HepG2 (cell line): Measurements from ENCODE around the gene FBXW10. TPM values are rescaled to one million over a fixed set of nuclear protein-coding genes. Genes with fewer than 3 reads are reported as not detected.
"Not testable (repeated sequence)": the region's sequence is repeated elsewhere in the genome, so short reads cannot be mapped to it uniquely, and the experiment has no call there.

Source experiments
- ATAC-seq: fragments of 200-7000 bp; cut with Tn5 transposase; 3 replicates; pipeline ENCODE4 v1.9.1; 2020; ENCODE audit warnings: mild to moderate bottlenecking, moderate library complexity
- BruUV-seq: library from RNA; stranded (reverse); fragments of 400-500 nt; replicated peaks from 2 replicates; lab custom pipeline; 2021; lab: Mats Ljungman, UMichigan
- CTCF ChIA-PET: fragments of 300-600 bp; formaldehyde crosslinking; extraction: SDS; loops from one replicate; lab custom pipeline; 2021; ENCODE audit warnings: low total read pairs, inconsistent platforms, low intra/inter-chr PET ratio; lab: Yijun Ruan, JAX
- POLR2A ChIA-PET: fragments of 350-600 bp; sonication (Branson Sonifier 250); formaldehyde crosslinking; loops from one replicate; lab custom pipeline; 2020; ENCODE audit warnings: antibody characterized with exemption, inconsistent platforms; lab: Yijun Ruan, JAX
- DNase-seq: peaks from one replicate; pipeline ENCODE4 v3.0.0-alpha.2; 2015; ENCODE audit warnings: low spot score
- FAIRE-seq: peaks from 3 replicates; lab custom pipeline; 2011; peaks lifted over from hg19 to GRCh38; lab: Jason Lieb, UNC
- H2AFZ ChIP-seq: one replicate; pipeline ENCODE4 v1.6.1; 2011; ENCODE audit warnings: low read length, inconsistent platforms
- H3K27ac ChIP-seq: fragments of 300-600 bp; 3 replicates; pipeline ENCODE4 v1.8.0; 2011; ENCODE audit warnings: mixed run types, mild to moderate bottlenecking, mixed read lengths, low read length, inconsistent platforms; ENCODE audit not compliant: insufficient read depth; ENCODE audit errors: extremely low read length
- H3K27me3 ChIP-seq, 2 experiments: fragments of 200-600 bp in 1 of 2; 2 replicates in 1 of 2; 3 replicates in 1 of 2; pipeline versions ENCODE4 v1.6.0 to v1.8.0; 2011; ENCODE audit warnings: low read length in 2 of 2, mild to moderate bottlenecking in 2 of 2, moderate library complexity in 2 of 2, inconsistent platforms in 1 of 2; ENCODE audit not compliant: insufficient read depth in 2 of 2, control insufficient read depth in 1 of 2
- H3K36me3 ChIP-seq, 2 experiments: fragments of 200-600 bp in 1 of 2; replicated peaks in 1 of 2; 2 replicates in 1 of 2; 3 replicates in 1 of 2; pipeline versions ENCODE4 v1.5.1 to v1.8.0; 2011; ENCODE audit warnings: low read length in 2 of 2, inconsistent platforms in 1 of 2; ENCODE audit not compliant: insufficient read depth in 2 of 2, control insufficient read depth in 1 of 2
- H3K4me1 ChIP-seq: 2 replicates; pipeline ENCODE4 v1.5.1; 2012; ENCODE audit warnings: low read length, inconsistent platforms; ENCODE audit not compliant: insufficient read depth
- H3K4me2 ChIP-seq: 2 replicates; pipeline ENCODE4 v1.6.0; 2011; ENCODE audit warnings: low read depth, low read length, inconsistent platforms
- H3K4me3 ChIP-seq, 3 experiments: fragments of 200-600 bp in 1 of 3; sonication (generic), shearing (Covaris generic) in 1 of 3; replicated peaks in 1 of 3; 2 replicates each; pipeline ENCODE4 v1.5.1; 2011 to 2016; ENCODE audit warnings: low read length in 3 of 3, inconsistent platforms in 2 of 3, low read depth in 2 of 3, mild to moderate bottlenecking in 2 of 3, control low read depth in 1 of 3, mixed read lengths in 1 of 3; ENCODE audit not compliant: insufficient read depth in 1 of 3
- H3K79me2 ChIP-seq: one replicate; pipeline ENCODE4 v1.6.1; 2011; ENCODE audit warnings: low read length, inconsistent platforms; ENCODE audit not compliant: insufficient read depth
- H3K9ac ChIP-seq: 2 replicates; pipeline ENCODE4 v1.6.0; 2011; ENCODE audit warnings: mild to moderate bottlenecking, low read depth, low read length, inconsistent platforms; ENCODE audit not compliant: insufficient read depth
- H3K9me3 ChIP-seq: 2 replicates; pipeline ENCODE4 v1.5.1; 2012; ENCODE audit warnings: mild to moderate bottlenecking, low read length
- H4K20me1 ChIP-seq: 2 replicates; pipeline ENCODE4 v1.6.0; 2011; ENCODE audit warnings: inconsistent platforms, mild to moderate bottlenecking, low read length, moderate library complexity; ENCODE audit not compliant: insufficient read depth
- CEBPB ChIP-seq: IDR thresholded peaks from 2 replicates; pipeline ENCODE4 v1.6.1; 2011; ENCODE audit warnings: low read depth, low read length, improper control_type of control experiment, borderline replicate concordance
- SMC3 ChIP-seq: IDR thresholded peaks from 2 replicates; pipeline ENCODE4 v1.6.1; 2011; ENCODE audit warnings: low read length, improper control_type of control experiment
- STAG1 ChIP-seq: sonication (generic); formaldehyde crosslinking; IDR thresholded peaks from 2 replicates; pipeline ENCODE4 v1.4.0; 2020; ENCODE audit warnings: missing genetic modification reagents
- WGBS: methylation state at CpG from one replicate; pipeline ENCODE4 v1.1.6; 2017; ENCODE audit warnings: low lambda C conversion rate; 5-methylcytosine and 5-hydroxymethylcytosine counted together
- in situ Hi-C: cut with HindIII; loops from 2 replicates; pipeline ENCODE4 v1.10.0; 2017; ENCODE audit warnings: low pct_unique_long_range_greater_than_20kb; ENCODE audit not compliant: extremely low pct_ligation_motif_present
- intact Hi-C: fragments of 100-400 bp; cut with micrococcal nuclease; formaldehyde crosslinking; loops from one replicate; pipeline ENCODE4 v1.10.0; 2022; ENCODE audit not compliant: unreplicated experiment
- polyA plus RNA-seq, 8 experiments: library from polyadenylated mRNA; depleted of rRNA in 3 of 8; stranded (reverse) in 7 of 8; unstranded in 1 of 8; fragments of >200 nt; fragmentation: Illumina TruSeq in 4 of 8; extraction: Trizol in 4 of 8; gene quantifications; 2 replicates each; pipeline versions ENCODE4 v1.2.1 to v1.2.3, GENCODE V29; 2011 to 2016; ENCODE audit warnings: low read depth in 4 of 8, missing spikeins in 1 of 8, mixed read lengths in 1 of 8; ENCODE audit not compliant: insufficient read depth in 1 of 8
- total RNA-seq, 5 experiments: library from RNA; depleted of rRNA; stranded (reverse); fragments of >200 nt; fragmentation: Illumina TruSeq; extraction: Trizol; gene quantifications; 2 replicates each; pipeline ENCODE4 v1.2.3, GENCODE V29; 2016; ENCODE audit warnings: low read depth in 1 of 5
- TF ChIP-seq, protein P1 (sequence below): sonication (generic); formaldehyde crosslinking; IDR thresholded peaks from 2 replicates; pipeline ENCODE4 v1.5.0; 2020; ENCODE audit warnings: mild to moderate bottlenecking, missing genetic modification reagents, moderate library complexity

Gene FBXW10
- total and polyA plus RNA-seq, 2 of the 13 experiments (the other 11 are each of a cell fraction or from before 2014, with no cell fraction given): 0.04 to 0.17 TPM

DNA sequence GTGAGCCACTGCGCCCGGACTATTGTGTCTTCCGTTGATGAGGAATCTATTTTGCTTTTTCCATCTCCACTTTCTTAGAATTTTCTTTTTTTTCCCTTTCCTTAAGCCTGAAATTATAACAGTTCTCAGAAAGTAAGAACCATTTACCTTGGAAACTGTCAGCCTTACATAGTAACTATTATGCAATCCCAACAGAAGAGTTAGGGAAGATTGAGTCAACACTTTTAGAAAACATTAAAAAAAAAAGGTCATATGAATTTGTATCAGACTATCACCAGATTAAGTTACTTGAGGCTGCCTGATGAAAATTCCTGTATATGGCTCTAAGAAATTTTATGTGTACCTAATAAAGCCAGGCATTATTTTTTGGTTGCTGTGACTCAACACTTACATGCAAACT, 35.6 kb upstream of the FBXW10 start:
- CTCF ChIA-PET, in situ Hi-C loops, H3K27me3 ChIP-seq, POLR2A ChIA-PET, H3K4me2 ChIP-seq, BruUV-seq, H3K27ac ChIP-seq, FAIRE-seq, DNase-seq, H3K4me1 ChIP-seq, H4K20me1 ChIP-seq, H3K4me3 ChIP-seq, H3K9me3 ChIP-seq, intact Hi-C loops, H3K36me3 ChIP-seq, ATAC-seq, H3K79me2 ChIP-seq, H2AFZ ChIP-seq, H3K9ac ChIP-seq: not testable (repeated sequence)
- 92% methylated on average over 3 of the region's 3 CpGs for WGBS
- 0 out of 2 replicates have a peak, but pooled peaks have one; percentile 14 for TF ChIP-seq CEBPB

DNA sequence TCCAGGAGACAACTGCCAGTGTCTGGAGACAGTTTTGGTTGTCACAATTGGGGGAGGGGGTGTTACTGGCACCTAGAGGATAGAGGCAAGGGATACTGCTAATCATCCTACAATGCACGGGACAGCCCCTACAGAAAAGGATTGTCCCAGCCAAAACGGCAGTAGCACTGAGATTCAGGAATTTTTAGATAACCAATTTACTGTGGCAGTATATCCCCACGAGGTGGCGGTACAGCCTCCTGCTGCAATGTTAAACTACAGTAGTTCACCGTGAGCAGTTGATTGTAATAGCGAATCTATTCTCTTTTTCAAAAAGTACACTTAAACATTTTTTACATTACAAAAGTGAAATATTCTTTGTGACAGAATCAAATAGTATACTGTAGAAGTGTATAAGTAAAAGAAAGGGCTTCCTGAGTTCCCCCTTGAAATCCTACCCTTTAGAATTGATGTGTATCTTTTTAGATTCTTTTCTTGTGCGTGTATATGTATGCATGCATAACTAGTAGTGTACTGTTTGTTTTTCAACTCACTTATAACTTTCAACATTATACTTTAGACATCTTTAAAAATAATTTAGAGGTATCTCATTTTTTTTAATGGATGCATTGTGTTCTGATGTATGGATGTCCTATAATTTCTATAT, 31.4 kb upstream of the FBXW10 start:
- FAIRE-seq (peak; percentile 65), ATAC-seq (peak; percentile 50; the same call in 2 of the 3 replicates), DNase-seq (peak; percentile 28)
- 33% methylated on average over 3 of the region's 7 CpGs for WGBS
- CTCF ChIA-PET, BruUV-seq, in situ Hi-C loops, H3K79me2 ChIP-seq, H3K27ac ChIP-seq, H4K20me1 ChIP-seq, H3K4me2 ChIP-seq, H3K36me3 ChIP-seq, H3K4me3 ChIP-seq, intact Hi-C loops, POLR2A ChIA-PET, H3K4me1 ChIP-seq, H3K9me3 ChIP-seq, H2AFZ ChIP-seq, H3K27me3 ChIP-seq, H3K9ac ChIP-seq: not testable (repeated sequence)
- TF ChIP-seq, protein P1, sequence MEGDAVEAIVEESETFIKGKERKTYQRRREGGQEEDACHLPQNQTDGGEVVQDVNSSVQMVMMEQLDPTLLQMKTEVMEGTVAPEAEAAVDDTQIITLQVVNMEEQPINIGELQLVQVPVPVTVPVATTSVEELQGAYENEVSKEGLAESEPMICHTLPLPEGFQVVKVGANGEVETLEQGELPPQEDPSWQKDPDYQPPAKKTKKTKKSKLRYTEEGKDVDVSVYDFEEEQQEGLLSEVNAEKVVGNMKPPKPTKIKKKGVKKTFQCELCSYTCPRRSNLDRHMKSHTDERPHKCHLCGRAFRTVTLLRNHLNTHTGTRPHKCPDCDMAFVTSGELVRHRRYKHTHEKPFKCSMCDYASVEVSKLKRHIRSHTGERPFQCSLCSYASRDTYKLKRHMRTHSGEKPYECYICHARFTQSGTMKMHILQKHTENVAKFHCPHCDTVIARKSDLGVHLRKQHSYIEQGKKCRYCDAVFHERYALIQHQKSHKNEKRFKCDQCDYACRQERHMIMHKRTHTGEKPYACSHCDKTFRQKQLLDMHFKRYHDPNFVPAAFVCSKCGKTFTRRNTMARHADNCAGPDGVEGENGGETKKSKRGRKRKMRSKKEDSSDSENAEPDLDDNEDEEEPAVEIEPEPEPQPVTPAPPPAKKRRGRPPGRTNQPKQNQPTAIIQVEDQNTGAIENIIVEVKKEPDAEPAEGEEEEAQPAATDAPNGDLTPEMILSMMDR (CRISPR knock-in tag): peak; percentile 50
- TF ChIP-seq STAG1 (peak; percentile 70), SMC3 (peak; percentile 53)
